Esophagus squamous epithelium (tissue), 5 donors: Measurements from ENCODE around the gene LMNA. TPM values are rescaled to one million over a fixed set of nuclear protein-coding genes. Genes with fewer than 3 reads are reported as not detected.
A peak's percentile ranks its signal among the peaks of the same experiment; 100 is the strongest.

Source experiments
- DNase-seq: peaks from one replicate; lab custom pipeline; 2025; lab: John Stamatoyannopoulos, UW
- H3K27ac ChIP-seq, 4 donors: fragments of 200-600 bp; sonication (generic); one replicate each; pipeline ENCODE4 v1.5.1; 2016 to 2019; ENCODE audit warnings: mild to moderate bottlenecking in 1 of 4
- H3K27me3 ChIP-seq, 4 donors: fragments of 200-600 bp; sonication (generic); 1 replicate in 3 of 4; 2 replicates in 1 of 4; pipeline versions ENCODE4 v1.5.1 to v1.6.0; 2017 to 2021; ENCODE audit warnings: antibody characterized with exemption in 1 of 4
- H3K36me3 ChIP-seq, 3 donors: fragments of 200-600 bp; sonication (generic); one replicate each; pipeline ENCODE4 v1.5.1; 2016 to 2019
- H3K4me1 ChIP-seq, 3 donors: fragments of 200-600 bp; sonication (generic); one replicate each; pipeline ENCODE4 v1.5.1; 2017 to 2019
- H3K4me3 ChIP-seq, 4 donors: fragments of 200-600 bp; sonication (generic); 1 replicate in 3 of 4; 2 replicates in 1 of 4; pipeline ENCODE4 v1.5.1; 2016 to 2019; ENCODE audit warnings: mild to moderate bottlenecking in 2 of 4, moderate library complexity in 1 of 4
- H3K9me3 ChIP-seq, 3 donors: fragments of 200-600 bp; sonication (generic); one replicate each; pipeline ENCODE4 v1.5.1; 2016 to 2019
- POLR2A ChIP-seq, 4 donors: fragments of 450-650 bp; IDR thresholded peaks; one replicate each; pipeline ENCODE4 v1.6.1; 2017; ENCODE audit warnings: antibody characterized with exemption in 4 of 4, mild to moderate bottlenecking in 4 of 4, moderate library complexity in 3 of 4
- WGBS, 2 donors: methylation state at CpG; one replicate each; pipeline ENCODE4 v1.1.5; 2018; 5-methylcytosine and 5-hydroxymethylcytosine counted together
- intact Hi-C: fragments of 100-400 bp; cut with DNase I; formaldehyde crosslinking; loops from one replicate; pipeline ENCODE4 v1.15.0; 2022
- total RNA-seq, 4 donors: library from RNA; depleted of rRNA; stranded (reverse); fragments of >200 nt; gene quantifications; one replicate each; pipeline ENCODE4 v1.1.0, GENCODE V29; 2016
- TF ChIP-seq, protein P1 (sequence below), 6 experiments: fragments of 450-650 bp in 4 of 6; fragments of 200-600 bp in 2 of 6; sonication (generic) in 2 of 6; IDR thresholded peaks; one replicate each; pipeline ENCODE4 v1.5.1; 2016 to 2019; ENCODE audit warnings: antibody characterized with exemption in 6 of 6, mild to moderate bottlenecking in 4 of 6, moderate library complexity in 4 of 6
- donor health status: DM: yes; HTN: yes; CAD: no.

LMNA gene
- total RNA-seq, 4 donors from 2014 or later: 322 to 480 (median 403) TPM

DNA sequence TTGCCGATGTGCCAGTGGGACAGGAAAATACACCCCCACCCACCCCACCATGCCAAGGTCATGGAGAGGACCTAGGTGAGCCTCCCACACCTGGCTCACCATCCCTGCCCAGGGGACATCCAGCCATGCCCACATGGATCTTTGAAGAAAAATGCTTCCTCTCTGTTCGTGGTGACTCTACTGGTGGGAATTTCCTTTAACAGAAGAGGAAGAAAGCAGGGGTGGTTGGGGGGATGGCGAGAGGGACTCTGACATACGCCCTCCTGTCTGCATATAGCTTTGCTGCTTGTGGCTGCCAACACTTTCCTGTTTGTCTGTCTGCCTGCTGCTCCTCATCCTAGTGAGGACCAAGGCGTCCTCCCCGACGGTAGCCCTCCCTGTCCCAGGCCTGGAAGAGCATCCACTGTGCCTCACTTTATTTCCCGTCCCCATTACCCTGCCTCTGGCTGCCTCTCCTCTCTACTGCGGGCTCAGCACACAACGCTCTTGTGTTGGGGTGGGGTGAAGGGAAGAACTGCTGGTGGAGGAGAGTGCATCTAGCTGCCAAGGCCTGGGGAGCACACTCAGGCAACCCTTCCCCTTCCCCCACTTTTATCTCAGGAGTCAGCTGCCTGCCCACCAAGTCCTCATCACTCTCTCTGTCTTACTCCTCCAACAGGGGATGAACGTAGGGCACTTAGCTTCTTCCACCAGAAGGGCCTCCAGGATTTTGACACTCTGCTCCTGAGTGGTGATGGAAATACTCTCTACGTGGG lies 41.4 kb downstream of the LMNA start:
- H3K27ac ChIP-seq: no peak overlapping the region
- peaks cover 16 to 59% (median 22%) of the 10 kb centered on the region in 3 donors for H3K4me1 ChIP-seq
- no peaks in the 10 kb centered on the region for H3K9me3 ChIP-seq
- TF ChIP-seq, protein P1, sequence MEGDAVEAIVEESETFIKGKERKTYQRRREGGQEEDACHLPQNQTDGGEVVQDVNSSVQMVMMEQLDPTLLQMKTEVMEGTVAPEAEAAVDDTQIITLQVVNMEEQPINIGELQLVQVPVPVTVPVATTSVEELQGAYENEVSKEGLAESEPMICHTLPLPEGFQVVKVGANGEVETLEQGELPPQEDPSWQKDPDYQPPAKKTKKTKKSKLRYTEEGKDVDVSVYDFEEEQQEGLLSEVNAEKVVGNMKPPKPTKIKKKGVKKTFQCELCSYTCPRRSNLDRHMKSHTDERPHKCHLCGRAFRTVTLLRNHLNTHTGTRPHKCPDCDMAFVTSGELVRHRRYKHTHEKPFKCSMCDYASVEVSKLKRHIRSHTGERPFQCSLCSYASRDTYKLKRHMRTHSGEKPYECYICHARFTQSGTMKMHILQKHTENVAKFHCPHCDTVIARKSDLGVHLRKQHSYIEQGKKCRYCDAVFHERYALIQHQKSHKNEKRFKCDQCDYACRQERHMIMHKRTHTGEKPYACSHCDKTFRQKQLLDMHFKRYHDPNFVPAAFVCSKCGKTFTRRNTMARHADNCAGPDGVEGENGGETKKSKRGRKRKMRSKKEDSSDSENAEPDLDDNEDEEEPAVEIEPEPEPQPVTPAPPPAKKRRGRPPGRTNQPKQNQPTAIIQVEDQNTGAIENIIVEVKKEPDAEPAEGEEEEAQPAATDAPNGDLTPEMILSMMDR (IDR thresholded peaks at IDR 0.05): no peak
- no peak for TF ChIP-seq POLR2A (IDR thresholded peaks at IDR 0.05)
- WGBS, 2 donors: 49 to 67% methylated on average over 4 to 12 of the region's 12 CpGs
- H3K4me3 ChIP-seq: no peak overlapping the region
- peaks cover 0 to 48% (median 0%) of the 10 kb centered on the region in 3 donors for H3K36me3 ChIP-seq
- peaks cover 0 to 2% (median 0%) of the 10 kb centered on the region in 4 donors for H3K27me3 ChIP-seq
- DNase-seq: no peak
- intact Hi-C loops: no loop called here

GRCh38 chr1:156157506-156157905 lies 43.0 kb downstream of the LMNA start:
- TF ChIP-seq, protein P1 (IDR thresholded peaks at IDR 0.05): no peak
- no peak for TF ChIP-seq POLR2A (IDR thresholded peaks at IDR 0.05)
- no peaks in the 10 kb centered on the region for H3K9me3 ChIP-seq
- H3K27me3 ChIP-seq: no peaks in the 10 kb centered on the region
- intact Hi-C loops: no loop called here
- peaks cover 0 to 64% (median 0%) of the 10 kb centered on the region in 3 donors for H3K36me3 ChIP-seq
- WGBS, 2 donors: 71 to 73% methylated on average over 3 of the region's 3 CpGs
- DNase-seq: no peak
- no peak overlapping the region for H3K27ac ChIP-seq
- no peak overlapping the region for H3K4me3 ChIP-seq
- H3K4me1 ChIP-seq: peaks cover 16 to 56% (median 17%) of the 10 kb centered on the region in 3 donors

- intact Hi-C loops: no loop called here
- Histone ChIP-seq H3K4me3 (no peak overlapping the region), H3K36me3 (peaks cover 0 to 68% (median 0%) of the 10 kb centered on the region in 3 donors), H3K4me1 (peaks cover 12 to 51% (median 16%) of the 10 kb centered on the region in 3 donors), H3K27me3 (no peaks in the 10 kb centered on the region), H3K9me3 (no peaks in the 10 kb centered on the region), H3K27ac (no peak overlapping the region)
- TF ChIP-seq POLR2A (IDR thresholded peaks at IDR 0.05): no peak
- no peak for DNase-seq
- 87% methylated on average over 5 of the region's 5 CpGs for WGBS, 2 donors
Measured at GRCh38 chr1:156157966-156158365, 43.5 kb downstream of the LMNA start.

DNA sequence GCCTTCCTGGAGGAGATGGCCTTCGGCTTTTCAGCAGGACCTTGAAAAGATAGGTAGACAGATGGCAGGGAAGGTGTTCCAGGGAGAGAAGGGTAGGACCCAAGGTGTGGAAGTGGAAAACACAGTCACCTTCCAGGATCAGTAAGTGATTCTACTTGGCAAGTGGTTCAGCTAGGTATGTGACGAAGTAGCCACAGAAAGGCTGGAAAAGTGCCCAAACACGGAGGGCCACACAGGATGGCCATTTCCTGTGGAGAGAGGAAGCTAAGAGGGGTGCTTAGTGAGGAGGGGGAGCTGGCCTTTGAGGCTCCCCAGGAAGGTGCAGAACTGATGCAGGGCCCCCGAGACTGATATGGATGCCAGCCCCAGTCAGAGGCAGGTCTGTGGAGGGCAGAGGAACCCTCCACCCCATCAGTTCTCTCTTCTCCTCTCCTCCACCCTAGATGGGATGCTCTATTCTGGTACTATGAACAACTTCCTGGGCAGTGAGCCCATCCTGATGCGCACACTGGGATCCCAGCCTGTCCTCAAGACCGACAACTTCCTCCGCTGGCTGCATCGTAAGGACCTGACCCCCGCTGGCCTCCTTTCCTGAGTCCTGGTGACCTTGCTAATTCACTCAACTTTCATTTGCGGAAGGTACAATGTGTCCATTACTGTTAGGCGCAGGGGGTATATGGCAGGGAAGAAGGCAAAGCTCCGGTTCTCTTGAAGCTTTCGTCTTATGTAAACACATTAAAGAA lies 45.7 kb downstream of the LMNA start:
- TF ChIP-seq, protein P1 (IDR thresholded peaks at IDR 0.05): no peak
- TF ChIP-seq POLR2A (IDR thresholded peaks at IDR 0.05): no peak
- peaks cover 3 to 30% (median 7%) of the 10 kb centered on the region in 3 donors for H3K4me1 ChIP-seq
- DNase-seq: no peak
- intact Hi-C loops: no loop called here
- H3K36me3 ChIP-seq: peaks cover 0 to 90% (median 0%) of the 10 kb centered on the region in 3 donors
- 62 to 81% methylated on average over 8 to 13 of the region's 13 CpGs for WGBS, 2 donors
- no peaks in the 10 kb centered on the region for H3K9me3 ChIP-seq
- no peaks in the 10 kb centered on the region for H3K27me3 ChIP-seq
- peak overlapping the region; percentile 58 to 80 (median 64) for H3K27ac ChIP-seq
- peak overlapping the region in 3 of 4 donors; percentile 40 to 65 (median 50) for H3K4me3 ChIP-seq

- Histone ChIP-seq H3K27me3 (no peaks in the 10 kb centered on the region), H3K9me3 (no peaks in the 10 kb centered on the region), H3K4me3 (peak overlapping the region; percentile 11 to 65 (median 45)), H3K27ac (peak overlapping the region; percentile 58 to 80 (median 64)), H3K36me3 (peaks cover 0 to 95% (median 0%) of the 10 kb centered on the region in 3 donors), H3K4me1 (peaks cover 3 to 24% (median 5%) of the 10 kb centered on the region in 3 donors)
- no peak for DNase-seq
- intact Hi-C loops: no loop called here
- no peak for TF ChIP-seq POLR2A (IDR thresholded peaks at IDR 0.05)
- TF ChIP-seq, protein P1 (IDR thresholded peaks at IDR 0.05): no peak
- WGBS, 2 donors: 12 to 17% methylated on average over 4 of the region's 22 CpGs
Measured at GRCh38 chr1:156160743-156161171, 46.2 kb downstream of the LMNA start.
